GM12891 (cell line): ENCODE data around the gene LHCGR.

ENCODE experiments used
- PAX5 ChIP-seq: IDR thresholded peaks from 2 replicates; pipeline ENCODE4 v1.6.1; 2011; ENCODE audit warnings: low read length, moderate library complexity, mild to moderate bottlenecking; ENCODE audit not compliant: insufficient read depth, severe bottlenecking
- POLR2A ChIP-seq: IDR thresholded peaks from 2 replicates; pipeline ENCODE4 v1.6.1; 2011; ENCODE audit warnings: low read depth, low read length, control low read depth
- POLR2AphosphoS5 ChIP-seq: IDR thresholded peaks from 2 replicates; pipeline ENCODE4 v1.6.1; 2011; ENCODE audit warnings: low read depth, low read length, control low read depth
- POU2F2 ChIP-seq: IDR thresholded peaks from 2 replicates; pipeline ENCODE4 v1.6.1; 2011; ENCODE audit warnings: low read depth, mild to moderate bottlenecking, control low read depth, low read length, moderate library complexity
- SPI1 ChIP-seq: IDR thresholded peaks from 2 replicates; pipeline ENCODE4 v1.6.1; 2011; ENCODE audit warnings: low read depth, low read length, control low read depth
- TAF1 ChIP-seq: IDR thresholded peaks from 2 replicates; pipeline ENCODE4 v1.6.1; 2011; ENCODE audit warnings: low read depth, low read length, control low read depth

DNA sequence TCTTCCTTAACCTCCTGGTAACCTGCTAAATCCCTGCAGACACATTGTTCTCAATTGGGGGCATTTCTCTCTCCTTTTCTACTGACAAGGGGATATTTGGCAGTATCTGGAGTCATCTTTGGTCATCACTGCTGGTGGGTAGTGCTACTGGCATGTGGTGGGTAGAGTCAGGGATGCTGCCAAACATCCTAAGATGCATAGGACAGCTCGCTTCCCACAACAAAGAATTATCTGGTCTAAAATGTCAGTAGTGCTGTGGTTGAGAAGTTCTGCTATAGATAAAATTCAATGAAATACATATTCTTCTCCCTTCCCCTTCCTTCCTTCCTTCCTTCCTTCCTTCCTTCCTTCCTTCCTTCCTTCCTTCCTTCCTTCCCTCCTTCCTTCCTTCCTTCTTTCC lies 18.7 kb upstream of the LHCGR start:
- TF ChIP-seq POLR2A: no peak
- TF ChIP-seq POU2F2: no peak
- no peak for TF ChIP-seq POLR2AphosphoS5
- no peak for TF ChIP-seq TAF1
- TF ChIP-seq PAX5: no peak
- TF ChIP-seq SPI1: no peak
